Left forelimb (tissue), 1 donor: ENCODE data around the gene CHST2.
"Not testable (repeated sequence)": the region's sequence is repeated elsewhere in the genome, so short reads cannot be mapped to it uniquely, and the experiment has no call there.

ENCODE experiments used
- DNase-seq: peaks from one replicate; pipeline ENCODE4 v3.0.0-alpha.2; 2018; ENCODE audit warnings: low spot score

Gene CHST2

GRCh38 chr3:143119009-143119914, at the start of gene CHST2:
CHST2 (plus strand) TSS chr3:143119771; CDS start chr3:143120817, 1,046 bp downstream.
- DNase-seq = peak; percentile 90

- DNase-seq = no peak
These were observed 48.5 kb upstream of the CHST2 start for GRCh38 chr3:143070977-143071551.

- DNase-seq = no peak
These were observed 47.8 kb upstream of the CHST2 start for GRCh38 chr3:143071776-143072175.

GRCh38 chr3:143072298-143073020, 47.1 kb upstream of the CHST2 start:
- DNase-seq = not testable (repeated sequence)

GRCh38 chr3:143073541-143073940, 46.0 kb upstream of the CHST2 start:
- not testable (repeated sequence) for DNase-seq

GRCh38 chr3:143073983-143074382, 45.6 kb upstream of the CHST2 start:
- not testable (repeated sequence) for DNase-seq

- DNase-seq = no peak
These were observed 40.7 kb upstream of the CHST2 start for GRCh38 chr3:143078883-143079282.

GRCh38 chr3:143080196-143080595, 39.4 kb upstream of the CHST2 start:
- DNase-seq = no peak

- DNase-seq = no peak
These were observed 38.2 kb upstream of the CHST2 start for GRCh38 chr3:143081365-143081764.

- no peak for DNase-seq
These were observed 37.5 kb upstream of the CHST2 start for GRCh38 chr3:143081844-143082778.

GRCh38 chr3:143083781-143084180, 35.8 kb upstream of the CHST2 start:
- no peak for DNase-seq

- no peak for DNase-seq
These were observed 34.5 kb upstream of the CHST2 start for GRCh38 chr3:143084856-143085731.

- DNase-seq = no peak
These were observed 30.7 kb upstream of the CHST2 start for GRCh38 chr3:143088835-143089234.

GRCh38 chr3:143089965-143090364, 29.6 kb upstream of the CHST2 start:
- DNase-seq = no peak

- no peak for DNase-seq
These were observed 29.1 kb upstream of the CHST2 start for GRCh38 chr3:143090486-143090885.

- DNase-seq = no peak
These were observed 28.4 kb upstream of the CHST2 start for GRCh38 chr3:143090976-143091837.

- no peak for DNase-seq
These were observed 27.4 kb upstream of the CHST2 start for GRCh38 chr3:143092191-143092590.

- DNase-seq = no peak
These were observed 23.8 kb upstream of the CHST2 start for GRCh38 chr3:143095813-143096212.

GRCh38 chr3:143098032-143098764, 21.4 kb upstream of the CHST2 start:
- no peak for DNase-seq
